ENCODE measurements around the gene FREM1.

DNA sequence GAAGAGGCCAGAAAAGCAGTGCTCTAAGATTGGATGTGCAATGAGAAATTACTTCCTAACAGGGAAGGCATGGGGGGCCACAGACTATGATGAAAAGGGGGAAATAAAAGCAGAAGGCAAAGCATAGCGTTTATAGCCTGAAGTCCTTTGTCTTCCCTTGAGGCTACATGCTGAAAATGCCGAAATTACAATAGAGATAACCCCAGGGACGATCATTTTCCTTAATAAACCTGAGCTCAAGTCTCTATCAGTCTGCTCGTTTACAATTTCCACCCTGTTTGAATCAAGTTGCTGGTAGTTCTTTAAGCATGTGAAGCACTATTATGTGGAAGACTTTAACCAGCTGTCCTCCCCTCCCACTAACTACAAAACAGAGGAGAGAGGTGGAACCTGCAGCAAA, 60.4 kb downstream of the FREM1 start:
- TF ChIP-seq, protein P1, sequence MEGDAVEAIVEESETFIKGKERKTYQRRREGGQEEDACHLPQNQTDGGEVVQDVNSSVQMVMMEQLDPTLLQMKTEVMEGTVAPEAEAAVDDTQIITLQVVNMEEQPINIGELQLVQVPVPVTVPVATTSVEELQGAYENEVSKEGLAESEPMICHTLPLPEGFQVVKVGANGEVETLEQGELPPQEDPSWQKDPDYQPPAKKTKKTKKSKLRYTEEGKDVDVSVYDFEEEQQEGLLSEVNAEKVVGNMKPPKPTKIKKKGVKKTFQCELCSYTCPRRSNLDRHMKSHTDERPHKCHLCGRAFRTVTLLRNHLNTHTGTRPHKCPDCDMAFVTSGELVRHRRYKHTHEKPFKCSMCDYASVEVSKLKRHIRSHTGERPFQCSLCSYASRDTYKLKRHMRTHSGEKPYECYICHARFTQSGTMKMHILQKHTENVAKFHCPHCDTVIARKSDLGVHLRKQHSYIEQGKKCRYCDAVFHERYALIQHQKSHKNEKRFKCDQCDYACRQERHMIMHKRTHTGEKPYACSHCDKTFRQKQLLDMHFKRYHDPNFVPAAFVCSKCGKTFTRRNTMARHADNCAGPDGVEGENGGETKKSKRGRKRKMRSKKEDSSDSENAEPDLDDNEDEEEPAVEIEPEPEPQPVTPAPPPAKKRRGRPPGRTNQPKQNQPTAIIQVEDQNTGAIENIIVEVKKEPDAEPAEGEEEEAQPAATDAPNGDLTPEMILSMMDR (IDR thresholded peaks at IDR 0.05), result no peak
- TF ChIP-seq EP300 (IDR thresholded peaks at IDR 0.05) (no peak), POLR2A (IDR thresholded peaks at IDR 0.05) (no peak)

All from tibial nerve (tissue), 4 donors.